H1 (cell line): ENCODE data around the gene ST3GAL3. TPM values are rescaled to one million over a fixed set of nuclear protein-coding genes. Genes with fewer than 3 reads are reported as not detected.

ENCODE experiments used
- CTCF ChIA-PET: fragments of 300-600 bp; sonication (Branson Sonifier 250); formaldehyde crosslinking; loops from one replicate; lab custom pipeline; 2021; ENCODE audit not compliant: partially characterized antibody; lab: Charles Lee
- POLR2A ChIA-PET: fragments of 300-600 bp; sonication (Branson Sonifier 250); formaldehyde crosslinking; loops from one replicate; lab custom pipeline; 2021; ENCODE audit warnings: inconsistent platforms; ENCODE audit not compliant: partially characterized antibody; lab: Charles Lee
- DNase-seq, 2 experiments: peaks; one replicate each; pipeline versions ENCODE4 v3.0.0 to v3.0.0-alpha.2; 2010 to 2022; ENCODE audit warnings: low spot score in 2 of 2, low read depth in 1 of 2, mixed read lengths in 1 of 2
- FAIRE-seq: peaks from 2 replicates; lab custom pipeline; 2011; peaks lifted over from hg19 to GRCh38; lab: Jason Lieb, UNC
- H2AFZ ChIP-seq: 2 replicates; pipeline ENCODE4 v1.8.1; 2012; ENCODE audit warnings: low read length, inconsistent platforms
- H2AK5ac ChIP-seq: 2 replicates; pipeline ENCODE4 v1.6.1; 2013; ENCODE audit warnings: low read depth, low read length
- H2BK120ac ChIP-seq: replicated peaks from 2 replicates; pipeline ENCODE3; 2013; ENCODE audit warnings: low read depth, low read length, inconsistent platforms
- H2BK12ac ChIP-seq: 2 replicates; pipeline ENCODE4 v1.6.1; 2013; ENCODE audit warnings: low read depth, low read length
- H2BK15ac ChIP-seq: 2 replicates; pipeline ENCODE4 v1.6.1; 2013; ENCODE audit warnings: low read length
- H2BK20ac ChIP-seq: 2 replicates; pipeline ENCODE4 v1.6.1; 2013; ENCODE audit warnings: low read length
- H2BK5ac ChIP-seq: 2 replicates; pipeline ENCODE4 v1.6.1; 2013; ENCODE audit warnings: low read depth, low read length
- H3K14ac ChIP-seq: 2 replicates; pipeline ENCODE4 v1.6.1; 2013; ENCODE audit warnings: inconsistent platforms; ENCODE audit not compliant: insufficient read length
- H3K18ac ChIP-seq: 2 replicates; pipeline ENCODE4 v1.6.1; 2013; ENCODE audit warnings: low read length; ENCODE audit errors: extremely low read depth
- H3K23ac ChIP-seq: 2 replicates; pipeline ENCODE4 v1.6.1; 2013; ENCODE audit warnings: inconsistent platforms; ENCODE audit not compliant: insufficient read length
- H3K23me2 ChIP-seq: 2 replicates; pipeline ENCODE4 v1.6.1; 2013; ENCODE audit warnings: low read depth, low read length
- H3K27ac ChIP-seq: 2 replicates; pipeline ENCODE4 v1.6.1; 2011; ENCODE audit warnings: low read depth, low read length, inconsistent platforms
- H3K27me3 ChIP-seq, 4 experiments: replicated peaks in 1 of 4; 1 replicate in 1 of 4; 2 replicates in 3 of 4; pipeline versions ENCODE4 v1.6.1 to v1.8.1; 2011 to 2013; ENCODE audit warnings: low read length in 3 of 4, mild to moderate bottlenecking in 3 of 4, inconsistent platforms in 2 of 4, mixed read lengths in 2 of 4, moderate library complexity in 1 of 4; ENCODE audit not compliant: control insufficient read depth in 3 of 4, insufficient read depth in 3 of 4; ENCODE audit errors: extremely low read depth in 1 of 4
- H3K36me3 ChIP-seq, 4 experiments: 2 replicates each; pipeline versions ENCODE4 v1.6.1 to v1.8.1; 2011 to 2013; ENCODE audit warnings: mild to moderate bottlenecking in 4 of 4, low read length in 3 of 4, moderate library complexity in 2 of 4, control low read depth in 1 of 4, inconsistent platforms in 1 of 4; ENCODE audit not compliant: insufficient read depth in 4 of 4, control insufficient read depth in 2 of 4
- H3K4ac ChIP-seq: replicated peaks from 2 replicates; pipeline ENCODE3; 2013; ENCODE audit warnings: low read length, low read depth, mixed read lengths, inconsistent platforms; ENCODE audit not compliant: insufficient read length
- H3K4me1 ChIP-seq, 4 experiments: replicated peaks in 1 of 4; 1 replicate in 1 of 4; 2 replicates in 3 of 4; pipeline versions ENCODE4 v1.6.1 to v1.8.1; 2011 to 2013; ENCODE audit warnings: low read length in 3 of 4, inconsistent platforms in 2 of 4, mixed read lengths in 1 of 4; ENCODE audit not compliant: insufficient read depth in 4 of 4, control insufficient read depth in 3 of 4
- H3K4me2 ChIP-seq, 2 experiments: 2 replicates each; pipeline versions ENCODE4 v1.6.1 to v1.8.1; 2011 to 2013; ENCODE audit warnings: low read depth in 2 of 2, low read length in 2 of 2, control low read depth in 1 of 2, inconsistent platforms in 1 of 2, mild to moderate bottlenecking in 1 of 2; ENCODE audit not compliant: insufficient read depth in 1 of 2
- H3K4me3 ChIP-seq, 4 experiments: fragments of 200-600, 300-600 bp in 1 of 4; sonication (generic), shearing (Covaris generic), sonication (Bioruptor Twin) in 1 of 4; 2 replicates each; pipeline versions ENCODE4 v1.5.1 to v1.8.1; 2011 to 2016; ENCODE audit warnings: low read length in 4 of 4, low read depth in 3 of 4, control low read depth in 2 of 4, inconsistent platforms in 2 of 4, mild to moderate bottlenecking in 2 of 4, mixed read lengths in 1 of 4, moderate library complexity in 1 of 4; ENCODE audit not compliant: insufficient read depth in 2 of 4; ENCODE audit errors: extremely low read depth in 1 of 4
- H3K56ac ChIP-seq: replicated peaks from 2 replicates; pipeline ENCODE3; 2013; ENCODE audit warnings: low read depth, mild to moderate bottlenecking, mixed read lengths, low read length, inconsistent platforms; ENCODE audit not compliant: insufficient read length
- H3K79me1 ChIP-seq: 2 replicates; pipeline ENCODE4 v1.6.1; 2013; ENCODE audit warnings: low read depth, low read length, control low read depth
- H3K79me2 ChIP-seq, 2 experiments: 2 replicates each; pipeline versions ENCODE4 v1.6.1 to v1.8.1; 2012 to 2013; ENCODE audit warnings: low read length in 2 of 2, mild to moderate bottlenecking in 2 of 2, inconsistent platforms in 1 of 2; ENCODE audit not compliant: insufficient read depth in 2 of 2, control insufficient read depth in 1 of 2
- H3K9ac ChIP-seq, 4 experiments: replicated peaks in 1 of 4; 1 replicate in 1 of 4; 2 replicates in 3 of 4; pipeline versions ENCODE4 v1.6.1 to v1.8.1; 2011 to 2013; ENCODE audit warnings: low read depth in 3 of 4, low read length in 3 of 4, control low read depth in 2 of 4, mild to moderate bottlenecking in 2 of 4, moderate library complexity in 2 of 4, inconsistent platforms in 1 of 4; ENCODE audit errors: extremely low read depth in 1 of 4
- H3K9me3 ChIP-seq, 2 experiments: 2 replicates each; pipeline versions ENCODE4 v1.6.1 to v1.8.1; 2012 to 2013; ENCODE audit warnings: mild to moderate bottlenecking in 2 of 2, moderate library complexity in 2 of 2, control low read depth in 1 of 2, inconsistent platforms in 1 of 2, low read depth in 1 of 2, low read length in 1 of 2, mixed read lengths in 1 of 2; ENCODE audit not compliant: insufficient read depth in 2 of 2
- H4K20me1 ChIP-seq, 2 experiments: replicated peaks in 1 of 2; 2 replicates each; pipeline versions ENCODE3 to v1.8.1; 2011 to 2013; ENCODE audit warnings: inconsistent platforms in 2 of 2, low read length in 2 of 2, mild to moderate bottlenecking in 1 of 2; ENCODE audit not compliant: insufficient read depth in 2 of 2, control insufficient read depth in 1 of 2
- H4K5ac ChIP-seq: 2 replicates; pipeline ENCODE4 v1.6.1; 2013; ENCODE audit warnings: low read length, low read depth, mixed read lengths, inconsistent platforms; ENCODE audit not compliant: insufficient read length
- H4K8ac ChIP-seq: 2 replicates; pipeline ENCODE4 v1.8.0; 2013; ENCODE audit warnings: mild to moderate bottlenecking, moderate library complexity, low read length, inconsistent platforms; ENCODE audit not compliant: insufficient read depth; ENCODE audit errors: extremely low read depth
- H4K91ac ChIP-seq: replicated peaks from 2 replicates; pipeline ENCODE3; 2013; ENCODE audit warnings: low read length, mixed read lengths, inconsistent platforms; ENCODE audit not compliant: insufficient read length
- ASH2L ChIP-seq: fragments of 200-600, 300-600 bp; sonication (generic); IDR thresholded peaks from one replicate; pipeline ENCODE4 v1.7.1; 2017; ENCODE audit warnings: low read length
- CHD2 ChIP-seq: IDR thresholded peaks from 2 replicates; pipeline ENCODE4 v1.6.1; 2012; ENCODE audit warnings: low read length, improper control_type of control experiment
- CTCF ChIP-seq, 3 experiments: IDR thresholded peaks; 1 replicate in 2 of 3; 2 replicates in 1 of 3; pipeline versions ENCODE4 v1.5.1 to v1.6.1; 2011; ENCODE audit warnings: low read length in 3 of 3, mild to moderate bottlenecking in 3 of 3, inconsistent platforms in 2 of 3, low read depth in 1 of 3, moderate library complexity in 1 of 3; ENCODE audit not compliant: insufficient read depth in 1 of 3; ENCODE audit errors: control extremely low read depth in 1 of 3
- KDM1A ChIP-seq: fragments of 200-600, 300-600 bp; sonication (generic); IDR thresholded peaks from 2 replicates; pipeline ENCODE4 v1.7.1; 2016; ENCODE audit warnings: mild to moderate bottlenecking, low read length, borderline replicate concordance
- RAD21 ChIP-seq, 2 experiments: IDR thresholded peaks in 1 of 2; conservative IDR thresholded peaks in 1 of 2; 2 replicates each; pipeline ENCODE4 v1.6.1; 2011; ENCODE audit warnings: low read depth in 2 of 2, low read length in 2 of 2, improper control_type of control experiment in 1 of 2, inconsistent platforms in 1 of 2, mild to moderate bottlenecking in 1 of 2, moderate library complexity in 1 of 2
- TBP ChIP-seq: IDR thresholded peaks from 2 replicates; pipeline ENCODE4 v1.6.1; 2011; ENCODE audit warnings: low read depth, low read length, improper control_type of control experiment
- WGBS, 2 experiments: shearing (Covaris generic) in 1 of 2; methylation state at CpG; one replicate each; pipeline versions ENCODE4 v1.1.6 to v1.1.7; 2013 to 2015; ENCODE audit warnings: low lambda C conversion rate in 2 of 2, mixed read lengths in 2 of 2, inconsistent platforms in 1 of 2, low coverage in 1 of 2, missing lambda C conversion rate in 1 of 2; ENCODE audit not compliant: insufficient replicate concordance in 2 of 2, insufficient coverage in 1 of 2, insufficient read length in 1 of 2; ENCODE audit errors: extremely low coverage in 1 of 2, missing lambda C conversion rate in 1 of 2; 5-methylcytosine and 5-hydroxymethylcytosine counted together
- polyA plus RNA-seq, 7 experiments: library from polyadenylated mRNA; depleted of rRNA in 3 of 7; stranded (reverse) in 5 of 7; unstranded in 2 of 7; fragments of >200 nt in 5 of 7; fragments of 200-250 nt in 2 of 7; gene quantifications; 1 replicate in 5 of 7; 2 replicates in 1 of 7; 4 replicates in 1 of 7; pipeline versions ENCODE4 v1.2.1 to v1.2.3, GENCODE V29; 2011 to 2013; ENCODE audit warnings: missing spikeins in 2 of 7, mixed read lengths in 2 of 7
- total RNA-seq: library from RNA; stranded (reverse); fragmentation: NEBNext Ultra II Directional; extraction: Animal tissue kit (Norgen Biotek cat#: 25700); gene quantifications from 2 replicates; pipeline ENCODE4 v1.2.1, GENCODE V29; 2021

Gene ST3GAL3
- total and polyA plus RNA-seq, 2 of the 8 experiments (the other 6 are each of a cell fraction or from before 2014, with no cell fraction given): 6.8 to 7.0 TPM

DNA sequence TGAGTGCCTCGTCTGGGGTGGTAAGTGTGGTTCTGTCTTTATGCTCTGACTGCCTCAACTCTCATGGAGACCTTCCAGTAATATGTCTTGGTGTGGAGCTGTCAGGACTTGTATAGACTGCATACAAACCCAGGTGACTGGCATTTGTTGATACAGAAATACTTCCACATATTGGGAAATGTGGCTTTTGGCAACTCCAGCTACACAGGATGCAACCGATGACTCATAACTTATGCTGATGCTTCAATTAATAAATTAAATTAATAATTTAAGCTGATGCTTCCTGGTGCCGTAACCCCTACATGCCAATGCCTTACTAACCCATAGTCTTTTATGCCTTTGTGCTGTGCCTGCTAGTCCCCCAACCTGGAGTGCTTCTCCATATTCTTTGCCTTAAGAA, 154.0 kb downstream of the ST3GAL3 start:
- no peak overlapping the region for H3K4me2 ChIP-seq
- H2AFZ ChIP-seq: no peak overlapping the region
- no peaks in the 10 kb centered on the region for H3K27me3 ChIP-seq

More for the DNA sequence above, 154.0 kb downstream of the ST3GAL3 start:
- Histone ChIP-seq H3K9me3 (no peaks in the 10 kb centered on the region), H4K8ac (no peak overlapping the region), H2BK20ac (no peak overlapping the region)
- TF ChIP-seq CTCF (IDR thresholded peaks at IDR 0.05; ENCODE audit: control extremely low read depth in 1 of 3, insufficient read depth in 1 of 3, low read depth in 1 of 3, low read length in 3 of 3) (no peak), ASH2L (no peak), RAD21 (IDR thresholded peaks at IDR 0.05 in 1 of 2, conservative IDR thresholded peaks at IDR 0.05 in 1 of 2; ENCODE audit: low read depth in 2 of 2, low read length in 2 of 2) (no peak), CHD2 (no peak), KDM1A (no peak), TBP (no peak)
- TF ChIP-seq, all 59 proteins: peak for 0
- no peaks in the 10 kb centered on the region for H3K79me1 ChIP-seq
- no peak overlapping the region for H2BK120ac ChIP-seq
- no peak overlapping the region for H2BK15ac ChIP-seq
- H4K20me1 ChIP-seq: no peaks in the 10 kb centered on the region
- no peak overlapping the region for H3K4me3 ChIP-seq
- FAIRE-seq: no peak
- 92% methylated on average over 3 of the region's 3 CpGs; no CpG with 5 or more reads in 1 of the 2 experiments for WGBS, 2 experiments
- H3K9ac ChIP-seq: no peak overlapping the region
- no peak overlapping the region for H3K27ac ChIP-seq
- POLR2A ChIA-PET: interaction anchor here (1.5 kb wide), 1 partner anchor 27 kb away, joined by 3 read pairs; no protein-coding TSS in a partner anchor
- no peaks in the 10 kb centered on the region for H3K79me2 ChIP-seq
- H3K14ac ChIP-seq: no peak overlapping the region
- H2BK5ac ChIP-seq: no peak overlapping the region
- no peak for DNase-seq
- 0 out of 2 replicates have a peak, but pooled peaks cover 2% of the 10 kb centered on the region for H3K23me2 ChIP-seq
- CTCF ChIA-PET: interaction anchor here (1.9 to 4.0 kb wide), 3 partner anchors 12 to 98 kb away, joined by 4 to 16 read pairs (median 12); partner anchors contain the start of gene ARTN
- H2AK5ac ChIP-seq: no peak overlapping the region
- H4K91ac ChIP-seq: no peak overlapping the region
- no peak overlapping the region for H2BK12ac ChIP-seq
- H4K5ac ChIP-seq: no peak overlapping the region
- H3K36me3 ChIP-seq: no peaks in the 10 kb centered on the region
- no peak overlapping the region for H3K18ac ChIP-seq
- no peak overlapping the region for H3K4ac ChIP-seq
- no peak overlapping the region for H3K23ac ChIP-seq
- no peak overlapping the region for H3K56ac ChIP-seq
- H3K4me1 ChIP-seq: peaks cover 0 to 12% (median 6%) of the 10 kb centered on the region in 4 experiments; a peak in 6 of 7 replicates
